SU-DHL-6 (cell line): ENCODE results near the gene MCTS1.

Experiments
- H2AFZ ChIP-seq: fragments of 200-600 bp; sonication (generic); 2 replicates; pipeline ENCODE4 v1.6.1; 2014; ENCODE audit warnings: low read depth, mild to moderate bottlenecking, moderate library complexity, mixed read lengths, antibody characterized with exemption, low read length; ENCODE audit not compliant: severe bottlenecking
- H3F3A ChIP-seq: fragments of 200-600 bp; shearing (Covaris generic); 2 replicates; pipeline ENCODE4 v1.6.0; 2016; ENCODE audit warnings: antibody characterized with exemption, mild to moderate bottlenecking; ENCODE audit not compliant: insufficient read depth
- H3K27ac ChIP-seq: fragments of 200-600 bp; sonication (generic); 2 replicates; pipeline ENCODE4 v1.5.1; 2016; ENCODE audit warnings: low read depth, mild to moderate bottlenecking, low read length, moderate library complexity, mixed read lengths
- H3K27me3 ChIP-seq: fragments of 200-600 bp; sonication (generic), shearing (Covaris generic); 2 replicates; pipeline ENCODE4 v1.6.0; 2014; ENCODE audit warnings: mild to moderate bottlenecking, low read length
- H3K36me3 ChIP-seq: fragments of 200-600 bp; sonication (generic); 2 replicates; pipeline ENCODE4 v1.6.1; 2014; ENCODE audit warnings: mild to moderate bottlenecking, low read length, mixed read lengths
- H3K4me2 ChIP-seq: fragments of 300-600, 200-600 bp; shearing (Covaris generic), sonication (generic); 2 replicates; pipeline ENCODE4 v1.6.0; 2014; ENCODE audit warnings: low read length, low read depth, mild to moderate bottlenecking; ENCODE audit not compliant: poor library complexity, severe bottlenecking
- H3K4me3 ChIP-seq: fragments of 200-600 bp; sonication (generic); 2 replicates; pipeline ENCODE4 v1.5.1; 2014; ENCODE audit warnings: antibody characterized with exemption, low read length, mild to moderate bottlenecking, mixed read lengths; ENCODE audit not compliant: insufficient read depth, poor library complexity, severe bottlenecking
- H3K79me2 ChIP-seq: fragments of 200-600 bp; sonication (generic); 2 replicates; pipeline ENCODE4 v1.6.1; 2014; ENCODE audit warnings: mild to moderate bottlenecking, low read length, moderate library complexity; ENCODE audit not compliant: insufficient read depth
- H3K9ac ChIP-seq: fragments of 200-600 bp; sonication (generic); 2 replicates; pipeline ENCODE4 v1.7.0; 2014; ENCODE audit warnings: mild to moderate bottlenecking, low read length
- H3K9me2 ChIP-seq: fragments of 200-600 bp; sonication (generic); replicated peaks from 2 replicates; pipeline ENCODE4 v1.6.1; 2014; ENCODE audit warnings: low read length; ENCODE audit not compliant: insufficient read depth
- H3K9me3 ChIP-seq: fragments of 200-600 bp; sonication (generic); 2 replicates; pipeline ENCODE4 v1.6.1; 2014; ENCODE audit warnings: low read length, mixed read lengths; ENCODE audit not compliant: insufficient read depth
- H4K20me1 ChIP-seq: fragments of 200-600 bp; sonication (generic); 2 replicates; pipeline ENCODE4 v1.6.1; 2014; ENCODE audit warnings: low read depth, mild to moderate bottlenecking, antibody characterized with exemption, low read length, moderate library complexity, mixed read lengths
- CTCF ChIP-seq: fragments of 200-600 bp; sonication (generic); IDR thresholded peaks from one replicate; pipeline ENCODE4 v1.5.1; 2017; ENCODE audit warnings: antibody characterized with exemption, mild to moderate bottlenecking, low read length, moderate library complexity; ENCODE audit not compliant: insufficient read depth, poor library complexity, severe bottlenecking
- EZH2phosphoT487 ChIP-seq: fragments of 200-600 bp; sonication (generic), shearing (Covaris generic); conservative IDR thresholded peaks from 2 replicates; pipeline ENCODE4 v1.6.1; 2018; ENCODE audit warnings: mild to moderate bottlenecking, antibody characterized with exemption, low read length, moderate library complexity, mixed read lengths

Gene MCTS1

DNA sequence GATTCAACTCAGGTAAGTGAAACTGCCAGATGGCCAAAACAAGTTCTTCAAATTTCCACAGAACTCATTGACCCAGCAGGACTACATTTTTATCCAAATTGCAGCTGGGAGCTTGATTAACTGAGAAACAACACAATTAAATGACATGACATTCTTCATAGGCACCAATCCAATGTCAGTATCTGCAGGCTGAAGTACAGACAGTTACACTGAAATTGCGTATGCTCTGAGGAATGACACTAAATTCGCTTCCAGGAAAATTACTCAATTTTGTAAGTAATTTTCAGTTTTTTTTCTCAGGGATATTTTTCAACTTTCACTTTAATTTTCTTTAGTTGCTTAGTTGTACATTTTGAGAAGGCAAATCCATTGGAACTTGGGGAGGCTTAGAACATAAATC lies 21.5 kb downstream of the MCTS1 start:
- H3K27ac ChIP-seq: peak overlapping the region; percentile 32; the same call in 1 of the 2 replicates
- no peaks in the 10 kb centered on the region for H3K9me3 ChIP-seq
- peak overlapping the region; percentile 97 for H3K4me2 ChIP-seq
- no peaks in the 10 kb centered on the region for H4K20me1 ChIP-seq
- H3K9ac ChIP-seq: no peak overlapping the region
- no peaks in the 10 kb centered on the region for H3K27me3 ChIP-seq
- TF ChIP-seq CTCF (no peak), EZH2phosphoT487 (no peak)
- H3F3A ChIP-seq: peaks cover 18% of the 10 kb centered on the region; the same call in 1 of the 2 replicates
- no peak overlapping the region for H2AFZ ChIP-seq
- no peaks in the 10 kb centered on the region for H3K36me3 ChIP-seq
- peaks cover 42% of the 10 kb centered on the region for H3K79me2 ChIP-seq
- H3K4me3 ChIP-seq: no peak overlapping the region
- H3K9me2 ChIP-seq: no peaks in the 10 kb centered on the region

GRCh38 chrX:120629667-120630537 lies 26.0 kb downstream of the MCTS1 start, which contains the start of gene C1GALT1C1:
C1GALT1C1 (minus strand) TSS chrX:120630054; CDS start chrX:120627166, 2,888 bp downstream.
- Histone ChIP-seq H3K9me2 (no peaks in the 10 kb centered on the region), H3K27ac (peak within 1 kb of the TSS; percentile 87), H3K9me3 (no peaks in the 10 kb centered on the region), H3F3A (peaks cover 18% of the 10 kb centered on the region; the same call in 1 of the 2 replicates), H3K79me2 (peaks cover 42% of the 10 kb centered on the region), H3K27me3 (no peaks in the 10 kb centered on the region), H2AFZ (peak within 1 kb of the TSS; percentile 64), H3K36me3 (no peaks in the 10 kb centered on the region), H3K4me2 (peak within 1 kb of the TSS; percentile 97), H4K20me1 (no peaks in the 10 kb centered on the region), H3K9ac (peak within 1 kb of the TSS; percentile 77), H3K4me3 (peak within 1 kb of the TSS; percentile 78)
- TF ChIP-seq CTCF (no peak), EZH2phosphoT487 (no peak)

DNA sequence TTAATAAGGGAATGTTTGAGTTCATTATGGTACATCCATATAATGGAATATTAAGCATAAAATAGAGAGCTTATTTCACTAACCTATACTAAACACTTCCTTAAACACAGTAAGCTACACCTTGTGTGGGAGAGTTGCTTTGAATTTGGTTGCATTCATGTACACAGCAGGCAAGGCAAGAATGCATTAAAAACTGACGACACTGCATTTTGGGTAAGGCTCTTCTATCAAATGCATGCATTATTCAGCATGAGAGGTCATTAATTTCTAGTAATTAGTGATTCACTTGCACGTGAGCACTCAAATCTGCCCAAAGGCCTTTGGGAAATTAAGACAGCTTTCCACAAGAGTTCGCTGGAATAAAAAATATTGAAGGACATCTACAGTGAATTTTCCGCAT lies 34.7 kb downstream of the MCTS1 start:
- H3K79me2 ChIP-seq: no peaks in the 10 kb centered on the region
- no peak overlapping the region for H2AFZ ChIP-seq
- no peak overlapping the region for H3K27ac ChIP-seq
- H3K4me2 ChIP-seq: no peak overlapping the region
- no peaks in the 10 kb centered on the region for H4K20me1 ChIP-seq
- H3K9me3 ChIP-seq: no peaks in the 10 kb centered on the region
- no peaks in the 10 kb centered on the region for H3K27me3 ChIP-seq
- H3F3A ChIP-seq: no peaks in the 10 kb centered on the region; the same call in 1 of the 2 replicates
- no peak overlapping the region for H3K4me3 ChIP-seq
- no peaks in the 10 kb centered on the region for H3K36me3 ChIP-seq
- no peak for TF ChIP-seq EZH2phosphoT487
- no peak for TF ChIP-seq CTCF
- H3K9ac ChIP-seq: no peak overlapping the region
- H3K9me2 ChIP-seq: no peaks in the 10 kb centered on the region
